HepG2 (cell line): Measurements from ENCODE around the gene HERC4.

Experiments used
- ARID4A ChIP-seq: sonication (generic); formaldehyde crosslinking; IDR thresholded peaks from 2 replicates; pipeline ENCODE4 v1.5.0; 2020; ENCODE audit warnings: mild to moderate bottlenecking, missing genetic modification reagents, borderline replicate concordance
- HDAC1 ChIP-seq: sonication (generic); formaldehyde crosslinking; IDR thresholded peaks from 2 replicates; pipeline ENCODE4 v1.5.1; 2020; ENCODE audit warnings: mild to moderate bottlenecking, missing genetic modification reagents
- MAFF ChIP-seq: IDR thresholded peaks from 2 replicates; pipeline ENCODE4 v1.6.1; 2011; ENCODE audit warnings: low read depth, low read length, improper control_type of control experiment
- NR3C1 ChIP-seq: sonication (generic); formaldehyde crosslinking; IDR thresholded peaks from 2 replicates; pipeline ENCODE4 v1.4.0; 2020; ENCODE audit warnings: missing genetic modification reagents
- POLR2G ChIP-seq: fragments of 200-400 bp; formaldehyde crosslinking; IDR thresholded peaks from 2 replicates; pipeline ENCODE4 v1.6.1; 2018; ENCODE audit warnings: mild to moderate bottlenecking, low read depth, low read length, moderate library complexity
- RELA ChIP-seq: sonication (generic); formaldehyde crosslinking; IDR thresholded peaks from 2 replicates; pipeline ENCODE4 v1.4.0; 2020; ENCODE audit warnings: missing genetic modification reagents
- SIX1 ChIP-seq: sonication (generic); formaldehyde crosslinking; IDR thresholded peaks from 2 replicates; pipeline ENCODE4 v1.4.0; 2020; ENCODE audit warnings: missing genetic modification reagents, borderline replicate concordance
- ZBTB14 ChIP-seq: sonication (generic); formaldehyde crosslinking; IDR thresholded peaks from 2 replicates; pipeline ENCODE4 v1.4.0; 2020; ENCODE audit warnings: missing genetic modification reagents
- ZFP36 ChIP-seq: fragments of 150-350 bp; IDR thresholded peaks from 2 replicates; pipeline ENCODE4 v1.6.1; 2018; ENCODE audit warnings: borderline replicate concordance, low read length, low read depth; ENCODE audit not compliant: partially characterized antibody
- ZFP36L1 ChIP-seq: sonication (generic); formaldehyde crosslinking; IDR thresholded peaks from 2 replicates; pipeline ENCODE4 v1.8.0; 2022; ENCODE audit warnings: mild to moderate bottlenecking, missing genetic modification reagents, moderate library complexity
- ZNF510 ChIP-seq: sonication (generic); formaldehyde crosslinking; IDR thresholded peaks from 2 replicates; pipeline ENCODE4 v1.4.0; 2020; ENCODE audit warnings: low read depth, mild to moderate bottlenecking, missing genetic modification reagents
- TF ChIP-seq, protein P1 (sequence below): sonication (generic); formaldehyde crosslinking; IDR thresholded peaks from 2 replicates; pipeline ENCODE4 v1.5.0; 2020; ENCODE audit warnings: mild to moderate bottlenecking, missing genetic modification reagents, moderate library complexity
- TF ChIP-seq, protein P2 (sequence below): sonication (generic); formaldehyde crosslinking; IDR thresholded peaks from 2 replicates; pipeline ENCODE4 v1.8.0; 2022; ENCODE audit warnings: mild to moderate bottlenecking, missing genetic modification reagents, borderline replicate concordance

DNA sequence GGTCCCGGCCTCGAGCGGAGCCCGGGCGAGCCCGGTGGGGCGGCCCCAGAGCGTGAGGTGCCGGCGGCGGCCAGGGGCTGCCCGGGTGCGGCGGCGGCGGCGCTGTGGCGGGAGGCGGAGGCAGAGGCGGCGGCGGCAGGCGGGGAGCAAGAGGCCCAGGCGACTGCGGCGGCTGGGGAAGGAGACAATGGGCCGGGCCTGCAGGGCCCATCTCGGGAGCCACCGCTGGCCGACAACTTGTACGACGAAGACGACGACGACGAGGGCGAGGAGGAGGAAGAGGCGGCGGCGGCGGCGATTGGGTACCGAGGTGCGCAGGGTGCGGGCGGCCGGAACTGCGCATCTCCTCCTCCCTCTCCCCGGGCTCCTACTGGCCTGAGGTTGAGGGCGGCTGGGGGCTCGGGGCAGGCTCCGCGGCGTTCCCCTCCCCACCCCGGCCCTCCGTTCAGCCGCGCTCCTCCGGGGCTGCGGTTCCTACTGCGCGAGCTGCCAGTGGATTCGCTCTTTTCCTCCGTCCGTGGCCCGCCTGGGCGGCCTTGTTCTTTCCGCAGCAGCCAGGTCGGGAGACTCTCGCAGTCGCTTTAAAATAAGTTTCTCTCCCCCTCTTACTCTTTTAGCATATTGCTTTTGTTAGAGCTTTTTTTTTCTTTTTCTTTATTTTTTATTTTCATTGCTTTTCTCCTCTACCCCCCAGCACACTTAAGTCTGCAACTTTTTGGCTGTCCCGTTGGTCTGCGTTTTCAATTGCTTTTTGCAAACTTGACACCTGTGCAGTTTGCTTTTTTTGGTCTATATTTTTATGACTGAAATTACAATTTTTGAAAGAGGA lies 190.0 kb downstream of the HERC4 start:
- TF ChIP-seq NR3C1 (CRISPR knock-in tag) = no peak
- TF ChIP-seq SIX1 (CRISPR knock-in tag) = no peak
- TF ChIP-seq, protein P1, sequence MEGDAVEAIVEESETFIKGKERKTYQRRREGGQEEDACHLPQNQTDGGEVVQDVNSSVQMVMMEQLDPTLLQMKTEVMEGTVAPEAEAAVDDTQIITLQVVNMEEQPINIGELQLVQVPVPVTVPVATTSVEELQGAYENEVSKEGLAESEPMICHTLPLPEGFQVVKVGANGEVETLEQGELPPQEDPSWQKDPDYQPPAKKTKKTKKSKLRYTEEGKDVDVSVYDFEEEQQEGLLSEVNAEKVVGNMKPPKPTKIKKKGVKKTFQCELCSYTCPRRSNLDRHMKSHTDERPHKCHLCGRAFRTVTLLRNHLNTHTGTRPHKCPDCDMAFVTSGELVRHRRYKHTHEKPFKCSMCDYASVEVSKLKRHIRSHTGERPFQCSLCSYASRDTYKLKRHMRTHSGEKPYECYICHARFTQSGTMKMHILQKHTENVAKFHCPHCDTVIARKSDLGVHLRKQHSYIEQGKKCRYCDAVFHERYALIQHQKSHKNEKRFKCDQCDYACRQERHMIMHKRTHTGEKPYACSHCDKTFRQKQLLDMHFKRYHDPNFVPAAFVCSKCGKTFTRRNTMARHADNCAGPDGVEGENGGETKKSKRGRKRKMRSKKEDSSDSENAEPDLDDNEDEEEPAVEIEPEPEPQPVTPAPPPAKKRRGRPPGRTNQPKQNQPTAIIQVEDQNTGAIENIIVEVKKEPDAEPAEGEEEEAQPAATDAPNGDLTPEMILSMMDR = no peak
- TF ChIP-seq ZFP36L1 (CRISPR knock-in tag) = no peak
- TF ChIP-seq POLR2G = no peak
- TF ChIP-seq ZNF510 (CRISPR knock-in tag) = no peak
- TF ChIP-seq ZBTB14 = no peak
- TF ChIP-seq RELA = no peak
- no peak for TF ChIP-seq MAFF
- no peak for TF ChIP-seq ARID4A (CRISPR knock-in tag)
- TF ChIP-seq HDAC1 (CRISPR knock-in tag) = no peak; the same call in none of the 2 replicates
- TF ChIP-seq ZFP36 = no peak
- TF ChIP-seq, protein P2, sequence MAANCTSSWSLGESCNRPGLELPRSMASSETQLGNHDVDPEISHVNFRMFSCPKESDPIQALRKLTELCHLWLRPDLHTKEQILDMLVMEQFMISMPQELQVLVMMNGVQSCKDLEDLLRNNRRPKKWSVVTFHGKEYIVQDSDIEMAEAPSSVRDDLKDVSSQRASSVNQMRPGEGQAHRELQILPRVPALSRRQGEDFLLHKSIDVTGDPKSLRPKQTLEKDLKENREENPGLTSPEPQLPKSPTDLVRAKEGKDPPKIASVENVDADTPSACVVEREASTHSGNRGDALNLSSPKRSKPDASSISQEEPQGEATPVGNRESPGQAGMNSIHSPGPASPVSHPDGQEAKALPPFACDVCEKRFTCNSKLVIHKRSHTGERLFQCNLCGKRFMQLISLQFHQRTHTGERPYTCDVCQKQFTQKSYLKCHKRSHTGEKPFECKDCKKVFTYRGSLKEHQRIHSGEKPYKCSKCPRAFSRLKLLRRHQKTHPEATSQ (CRISPR knock-in tag) = no peak
